HG02981 (cell line): Measurements from ENCODE around the gene FANCC.

Source experiments
- ATAC-seq: cut with Tn5 transposase; IDR thresholded peaks from one replicate; pipeline ENCODE4 v1.9.1; 2021; ENCODE audit warnings: mild to moderate bottlenecking, moderate library complexity; ENCODE audit not compliant: unreplicated experiment

FANCC gene

DNA sequence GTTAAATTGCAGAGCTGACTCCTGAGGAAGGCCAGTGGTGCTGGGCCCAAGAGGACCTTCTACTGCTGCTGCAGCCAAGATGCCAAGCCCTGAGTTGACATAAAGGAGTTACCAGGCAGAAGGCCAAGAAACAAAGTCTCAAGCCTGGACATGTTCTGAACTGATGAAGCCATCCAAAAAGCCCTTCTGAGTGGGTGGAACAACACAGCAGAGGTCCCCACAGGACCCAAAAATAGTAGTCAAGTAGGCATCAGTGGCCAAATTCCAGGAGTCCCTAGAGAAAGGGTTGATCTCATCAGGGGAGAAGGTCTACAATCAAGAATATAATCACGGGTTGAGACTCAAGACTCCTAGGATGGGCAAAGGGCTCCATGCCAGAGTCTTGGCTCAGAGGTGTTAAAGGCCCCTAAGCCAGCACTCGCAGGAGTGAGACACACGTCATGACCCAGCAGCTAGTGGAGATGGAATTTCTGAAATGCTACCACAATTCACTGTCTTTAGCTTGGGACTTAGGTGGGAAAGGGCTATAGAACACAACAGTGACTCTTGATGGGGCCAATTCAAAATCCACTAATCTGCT lies 119.7 kb downstream of the FANCC start:
- ATAC-seq = no peak

GRCh38 chr9:95193480-95193879 lies 124.0 kb downstream of the FANCC start:
- ATAC-seq = no peak

GRCh38 chr9:95193067-95193466 lies 124.4 kb downstream of the FANCC start:
- ATAC-seq = no peak

DNA sequence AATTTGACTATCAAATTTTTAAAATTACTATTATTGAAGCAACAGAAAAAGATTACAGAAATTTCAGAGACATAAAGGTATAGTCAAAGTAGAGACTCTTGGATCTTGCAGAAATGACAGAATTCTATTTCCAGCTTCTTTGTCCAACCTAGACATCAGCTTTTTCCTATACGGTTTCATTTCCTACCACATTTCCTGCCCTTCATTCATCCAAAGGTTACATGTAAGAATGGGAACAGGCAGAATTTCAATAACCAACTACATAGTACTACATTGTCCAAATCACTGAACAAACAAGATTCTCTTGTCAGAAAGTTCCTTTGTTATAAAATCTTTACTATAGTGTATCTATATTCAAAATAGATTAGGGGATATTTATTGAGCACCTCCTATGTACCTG lies 124.9 kb downstream of the FANCC start:
- no peak for ATAC-seq

GRCh38 chr9:95190413-95190812 lies 127.1 kb downstream of the FANCC start:
- no peak for ATAC-seq

- no peak for ATAC-seq
These were observed 128.0 kb downstream of the FANCC start for GRCh38 chr9:95189251-95190098.

DNA sequence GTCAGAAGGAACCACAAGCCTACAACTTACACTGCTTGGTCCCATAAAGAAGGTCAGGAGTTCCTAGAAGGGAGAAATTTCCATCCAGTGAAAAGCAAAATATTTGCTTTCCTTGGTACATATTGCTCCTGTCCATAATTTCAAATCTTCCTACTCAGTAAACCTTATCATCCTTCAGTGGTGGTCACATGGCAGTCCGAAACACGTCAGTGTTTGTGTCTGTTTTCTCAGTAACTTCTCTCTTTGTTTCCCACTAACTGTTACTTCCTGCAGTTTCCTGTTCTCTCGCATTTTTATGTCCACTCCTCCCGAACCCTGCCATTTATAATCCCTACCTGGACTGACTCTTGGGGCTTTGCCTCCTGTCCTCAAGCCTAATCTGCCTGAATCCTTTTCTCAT lies 129.1 kb downstream of the FANCC start:
- ATAC-seq = no peak

DNA sequence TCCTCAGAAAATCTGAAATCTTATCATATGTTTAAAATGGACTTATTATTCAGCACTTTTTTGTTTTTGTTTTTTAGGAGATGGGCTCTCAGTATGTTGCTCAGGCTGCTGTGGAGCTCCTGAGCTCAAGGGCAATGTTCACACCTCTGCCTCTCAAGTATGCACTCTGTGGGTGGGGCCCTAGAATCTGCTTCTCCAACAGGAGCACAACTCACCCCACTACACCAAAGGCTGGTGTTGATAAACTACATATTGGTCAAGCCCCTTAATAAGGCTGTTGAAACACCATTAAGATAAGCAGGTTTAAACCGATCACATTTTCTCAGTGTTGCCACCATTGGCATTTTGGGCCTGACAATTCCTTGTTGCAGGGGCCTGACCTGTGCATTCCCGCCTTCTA lies 131.6 kb downstream of the FANCC start:
- no peak for ATAC-seq

- ATAC-seq = no peak
These were observed 134.5 kb downstream of the FANCC start for GRCh38 chr9:95182854-95183563.

DNA sequence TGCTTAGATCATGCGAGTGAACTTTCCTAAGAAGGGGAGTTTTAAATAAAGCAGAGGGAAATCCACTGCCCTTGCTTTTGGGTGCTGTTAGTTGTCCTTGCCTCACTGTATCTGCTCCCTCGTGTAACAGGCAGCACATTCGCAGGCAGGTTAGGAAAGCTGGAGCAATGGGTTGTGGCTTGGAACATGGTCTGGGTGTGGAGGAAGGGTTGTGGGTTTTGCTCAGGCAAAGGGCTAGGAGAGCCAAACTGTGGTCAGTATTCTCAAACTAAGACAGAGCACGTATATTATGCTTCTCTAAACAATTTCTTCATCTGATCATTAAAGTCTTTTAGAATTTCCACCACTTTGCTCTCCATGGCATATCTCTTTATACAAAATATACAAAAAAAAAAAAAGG lies 135.7 kb downstream of the FANCC start:
- ATAC-seq = no peak

DNA sequence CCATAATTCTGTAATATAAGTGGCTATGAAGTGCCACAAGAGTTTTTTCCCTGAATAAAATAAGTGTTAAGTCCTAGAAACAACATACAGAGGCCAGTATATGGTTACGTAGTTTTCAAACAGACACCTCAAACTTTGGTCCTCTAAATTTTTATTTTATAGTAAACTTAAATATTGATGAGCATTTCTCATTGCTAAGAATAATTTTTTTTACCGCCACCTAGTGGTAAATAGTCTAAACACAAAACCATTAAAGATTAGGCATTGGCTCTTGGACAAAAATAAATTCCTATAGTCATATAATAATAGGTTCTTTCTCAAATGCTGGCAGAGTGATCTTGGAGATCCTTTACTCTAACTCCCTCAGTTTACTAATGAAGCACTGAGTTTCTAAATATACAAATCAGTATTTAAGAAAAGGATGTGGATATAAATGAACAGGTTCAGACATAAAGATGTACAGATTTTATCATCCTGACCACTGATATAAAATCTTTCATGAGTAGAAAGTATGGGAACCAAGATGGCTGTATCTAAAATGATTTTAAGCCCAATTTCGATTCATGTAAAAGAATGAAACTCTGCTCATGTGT lies 136.2 kb downstream of the FANCC start:
- no peak for ATAC-seq

DNA sequence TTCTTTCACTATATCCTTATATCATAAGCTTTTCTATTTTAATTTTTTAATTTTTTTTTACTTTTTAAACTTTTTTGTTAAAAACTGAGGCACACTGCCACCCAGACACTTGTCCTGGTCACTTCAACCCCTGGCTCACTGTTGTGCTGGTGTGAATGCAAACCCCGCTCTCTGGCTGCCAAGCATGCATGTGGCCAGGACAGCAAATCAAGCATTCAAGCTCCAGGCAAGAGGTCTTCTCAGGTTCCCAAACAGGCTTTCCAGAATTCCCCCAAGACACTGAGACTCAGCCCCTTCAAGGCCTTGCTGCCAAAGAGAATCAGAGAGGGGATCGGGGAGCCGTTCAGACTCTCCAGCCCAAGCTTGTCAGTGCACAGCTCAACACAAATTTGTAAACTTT lies 139.9 kb downstream of the FANCC start:
- no peak for ATAC-seq

GRCh38 chr9:95176755-95177319 lies 140.7 kb downstream of the FANCC start:
- ATAC-seq = no peak

DNA sequence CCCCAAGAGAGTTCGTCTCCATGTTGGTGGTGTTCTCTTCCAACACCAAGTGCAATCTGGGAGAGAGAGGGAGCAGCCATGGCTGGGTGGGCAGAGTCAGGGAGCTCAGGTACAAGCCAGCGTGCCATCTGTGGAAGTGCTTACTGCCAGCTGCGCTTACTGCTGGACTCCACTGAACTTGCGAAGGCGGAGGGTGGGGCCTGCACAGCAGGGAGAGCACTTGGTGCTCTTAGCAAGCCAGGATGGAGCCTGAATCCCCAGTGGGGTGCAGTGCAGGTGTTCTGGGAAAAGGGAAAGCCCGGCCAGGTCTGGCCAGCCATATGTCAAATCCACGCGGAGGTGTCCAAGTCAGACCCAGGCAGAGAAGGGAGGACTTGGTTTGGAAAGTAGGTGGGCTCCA lies 142.0 kb downstream of the FANCC start:
- ATAC-seq = no peak

- no peak for ATAC-seq
These were observed 143.5 kb downstream of the FANCC start for GRCh38 chr9:95174038-95174437.

GRCh38 chr9:95171596-95171995 lies 145.9 kb downstream of the FANCC start:
- no peak for ATAC-seq

- no peak for ATAC-seq
These were observed 146.5 kb downstream of the FANCC start for GRCh38 chr9:95171001-95171400.

DNA sequence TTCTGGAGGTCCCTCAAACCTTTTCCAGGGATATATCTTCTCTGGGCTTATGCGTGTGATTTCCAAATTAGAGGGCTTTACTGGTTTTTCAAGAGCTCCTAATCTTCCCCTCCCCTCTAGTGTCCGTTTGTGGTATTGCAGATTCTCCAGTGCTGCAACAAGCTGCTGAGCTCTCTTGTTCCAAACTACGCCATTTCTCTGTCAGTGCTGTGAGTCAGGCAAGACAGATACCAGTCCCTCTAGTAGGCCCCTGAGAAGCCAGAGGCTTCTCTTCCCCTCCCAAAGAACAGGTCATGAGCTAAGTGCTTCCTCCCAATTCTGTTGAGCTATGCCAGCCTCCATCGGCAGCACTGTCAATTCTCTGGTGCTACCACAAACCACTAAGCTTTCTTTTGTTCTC lies 149.5 kb downstream of the FANCC start:
- ATAC-seq = no peak

DNA sequence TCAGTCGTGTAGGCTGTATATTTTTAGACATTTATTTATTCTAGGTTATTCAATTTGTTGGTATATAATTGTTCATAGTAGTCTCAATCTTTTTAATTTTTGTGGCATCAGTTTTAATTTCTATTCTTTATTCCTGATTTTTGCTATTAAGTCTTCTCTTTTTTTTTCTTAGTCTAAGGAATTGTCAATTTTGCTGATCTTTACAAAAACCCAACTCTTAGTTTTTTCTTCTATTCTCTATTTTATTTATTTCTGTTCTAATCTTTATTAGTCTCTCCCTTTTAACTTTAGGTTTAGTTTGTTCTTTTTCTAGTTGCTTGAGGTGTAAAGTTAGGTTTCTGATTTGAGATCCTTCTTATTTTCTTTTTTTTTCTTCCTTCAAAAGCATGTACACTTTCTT lies 152.5 kb downstream of the FANCC start:
- ATAC-seq = no peak

DNA sequence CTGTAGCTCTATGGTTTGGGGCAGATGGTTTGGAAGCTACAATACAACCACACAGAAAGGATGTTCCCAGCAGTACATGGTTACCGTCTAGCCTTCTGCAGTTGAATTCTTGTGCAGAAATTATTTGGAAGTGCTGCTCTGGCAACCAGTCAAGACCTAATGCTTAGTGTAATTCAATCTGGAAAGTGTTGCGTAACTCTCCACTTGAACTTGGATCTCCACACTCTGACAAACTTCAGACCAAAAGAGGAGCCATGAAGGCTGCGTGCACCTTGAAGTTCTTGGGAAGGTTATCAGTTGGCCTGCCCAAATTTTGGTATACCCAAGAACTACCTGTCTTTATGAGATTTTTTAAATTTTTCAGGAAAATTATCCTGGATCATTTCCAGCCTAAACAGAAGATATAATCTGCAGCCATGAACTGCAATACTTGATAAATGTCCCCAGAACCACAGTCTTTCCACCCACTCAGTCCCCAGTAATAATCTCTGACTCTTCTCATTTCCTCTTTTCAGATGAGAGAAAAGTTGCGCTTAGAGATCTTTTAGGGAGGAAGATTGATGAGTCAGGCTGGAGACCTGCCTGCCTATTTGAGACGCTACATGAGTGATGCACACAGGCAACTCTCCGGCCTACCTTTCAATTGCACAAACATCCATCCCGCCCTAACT lies 159.9 kb downstream of the FANCC start:
- ATAC-seq = no peak

- no peak for ATAC-seq
These were observed 161.4 kb downstream of the FANCC start for GRCh38 chr9:95156074-95156473.
